DMS 273 (cell line): ENCODE measurements around the gene GALNT17.

Experiments used
- DNase-seq: peaks from one replicate; lab custom pipeline; 2025; ENCODE audit not compliant: unreplicated experiment; lab: John Stamatoyannopoulos, UW

GALNT17 gene

DNA sequence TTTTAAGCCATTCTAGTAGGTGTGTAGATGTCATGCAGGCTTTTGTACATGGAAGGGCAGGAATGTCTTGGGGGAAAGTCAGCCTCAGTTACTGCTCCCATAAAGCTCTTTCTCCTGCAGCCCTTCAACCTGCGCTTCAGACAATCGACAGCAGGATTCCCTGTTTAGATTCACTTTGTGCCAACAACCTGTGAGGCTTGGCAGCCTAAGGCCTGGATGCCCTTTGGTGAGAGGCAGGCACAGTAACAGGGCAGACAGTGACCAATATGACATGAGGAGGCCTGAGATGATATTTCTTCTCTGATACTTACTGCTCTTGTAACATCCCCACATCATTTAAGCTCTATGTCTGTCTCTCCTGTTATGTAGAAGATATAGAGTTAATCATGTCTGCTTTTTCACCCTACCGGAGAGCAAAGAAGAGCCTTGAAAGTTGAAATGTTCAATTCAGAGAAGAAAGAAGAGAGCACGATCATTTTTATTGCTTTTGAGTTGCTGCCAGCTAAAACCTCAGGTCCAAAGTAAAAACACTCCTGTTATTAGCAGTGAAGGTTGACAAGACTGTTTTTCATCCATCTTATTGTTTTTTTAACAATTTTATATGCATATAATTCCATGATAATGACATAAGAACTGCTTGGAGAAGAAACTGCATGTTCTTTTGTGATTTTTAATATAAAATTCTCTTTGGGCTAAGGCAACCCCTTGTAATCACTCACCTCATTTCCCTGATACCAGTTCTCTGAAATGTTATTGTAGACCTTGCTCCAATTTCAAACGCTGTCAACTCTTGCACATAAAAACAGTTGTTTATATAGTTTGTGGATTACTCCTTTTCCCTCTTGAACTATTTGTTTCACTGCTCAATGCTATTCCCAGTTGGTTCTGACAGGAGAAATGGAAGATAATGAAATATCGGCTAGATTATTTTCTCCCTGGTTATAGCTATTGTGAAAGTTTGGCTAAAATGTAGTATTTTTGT lies 140.9 kb downstream of the GALNT17 start:
- peak; percentile 37 for DNase-seq

DNA sequence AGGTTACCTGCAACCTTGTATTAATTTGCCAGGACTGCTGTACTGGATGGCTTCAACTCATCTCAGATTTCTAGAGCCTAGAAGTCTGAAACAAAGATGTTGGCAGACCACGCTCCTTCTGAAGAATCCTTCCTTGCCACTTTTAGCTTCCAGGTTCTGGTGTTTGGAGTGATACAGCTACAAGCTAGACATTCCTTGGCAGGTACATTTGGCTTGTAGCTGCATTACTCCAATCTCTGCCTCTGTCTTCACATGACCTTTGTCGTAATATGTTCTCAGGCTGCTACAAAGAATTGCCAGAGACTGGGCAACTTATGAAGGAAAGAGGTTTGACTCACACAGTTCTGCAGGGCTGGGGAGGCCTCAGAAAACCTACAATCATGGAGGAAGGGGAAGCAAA lies 146.3 kb downstream of the GALNT17 start:
- no peak for DNase-seq

DNA sequence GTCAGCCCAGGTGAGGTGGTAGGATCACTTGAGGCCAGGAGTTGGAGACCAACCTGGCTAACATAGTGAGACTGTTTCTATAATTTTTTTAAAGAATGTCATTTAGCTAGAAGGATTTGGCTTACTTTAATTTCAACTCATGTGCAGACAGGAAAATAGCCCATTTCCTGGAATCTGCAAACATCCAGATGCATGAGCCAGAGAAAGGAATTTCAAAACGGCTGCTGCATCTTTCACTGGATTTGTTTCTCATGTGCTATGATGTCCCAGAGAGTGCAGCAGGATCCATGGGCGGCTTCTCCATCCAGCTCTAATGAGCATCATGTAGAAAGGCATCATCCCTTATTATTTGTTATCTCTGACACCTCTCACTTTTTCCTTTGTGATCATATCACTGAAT lies 149.3 kb downstream of the GALNT17 start:
- no peak for DNase-seq

DNA sequence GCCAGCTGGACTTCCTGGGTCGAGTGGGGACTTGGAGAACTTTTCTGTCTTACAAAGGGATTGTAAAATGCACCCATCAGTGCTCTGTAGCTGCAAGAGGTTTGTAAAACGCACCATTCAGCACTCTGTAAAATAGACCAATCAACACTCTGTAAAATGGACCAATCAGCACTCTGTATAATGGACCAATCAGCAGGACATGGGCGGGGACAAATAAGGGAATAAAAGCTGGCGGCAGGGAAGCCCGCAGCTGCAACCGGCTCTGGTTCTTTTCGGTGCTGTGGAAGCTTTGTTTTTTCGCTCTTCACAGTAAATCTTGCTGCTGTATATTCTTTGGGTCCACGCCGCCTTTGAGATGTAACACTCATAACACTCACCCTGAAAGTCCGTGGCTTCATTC lies 151.9 kb downstream of the GALNT17 start:
- no peak for DNase-seq

DNA sequence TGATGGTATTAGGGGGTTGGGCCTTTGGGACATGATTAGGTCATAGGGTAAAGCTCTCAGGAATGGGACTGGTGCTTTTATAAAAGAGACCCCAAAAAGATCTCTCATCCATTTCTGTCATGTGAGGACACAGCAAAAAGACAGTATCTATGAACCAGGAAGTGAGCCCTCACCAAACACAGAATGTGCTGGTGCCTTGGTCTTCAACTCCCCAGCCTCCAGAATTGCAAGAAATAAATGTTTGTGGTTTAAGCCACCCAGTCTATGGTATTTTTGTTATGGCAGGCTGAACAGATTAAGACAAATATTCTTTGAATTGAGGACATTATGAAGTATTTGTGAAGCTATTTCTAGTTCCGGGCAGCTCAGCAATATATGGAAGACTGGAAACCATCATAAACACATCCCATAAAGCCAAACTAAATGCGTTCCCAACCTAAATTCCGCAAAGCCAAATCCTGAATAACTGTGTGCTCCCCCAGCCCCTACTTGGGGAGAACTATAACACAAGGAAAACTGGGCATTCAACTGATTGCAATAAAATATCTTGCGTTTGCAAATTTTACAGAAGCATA lies 153.7 kb downstream of the GALNT17 start:
- DNase-seq, result no peak

DNA sequence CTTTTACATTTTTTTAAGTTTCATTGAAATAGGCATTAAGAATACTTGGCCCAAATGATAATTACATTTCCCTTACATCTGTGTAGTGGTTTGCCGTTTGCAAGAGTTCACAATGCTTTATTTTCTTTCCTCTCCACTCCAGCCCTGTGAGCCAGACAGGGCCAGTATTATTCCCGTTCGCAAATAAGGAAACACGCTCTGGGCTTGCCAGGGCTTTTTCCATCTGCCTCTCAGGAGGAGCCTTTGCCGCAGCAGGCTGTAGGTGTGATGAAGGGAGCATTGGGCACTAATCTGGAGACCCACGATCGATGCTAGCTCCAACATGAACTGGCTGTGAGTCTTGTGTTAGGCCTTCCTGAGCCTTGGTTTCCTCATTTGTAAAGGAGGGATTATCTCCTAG lies 154.4 kb downstream of the GALNT17 start:
- no peak for DNase-seq

DNA sequence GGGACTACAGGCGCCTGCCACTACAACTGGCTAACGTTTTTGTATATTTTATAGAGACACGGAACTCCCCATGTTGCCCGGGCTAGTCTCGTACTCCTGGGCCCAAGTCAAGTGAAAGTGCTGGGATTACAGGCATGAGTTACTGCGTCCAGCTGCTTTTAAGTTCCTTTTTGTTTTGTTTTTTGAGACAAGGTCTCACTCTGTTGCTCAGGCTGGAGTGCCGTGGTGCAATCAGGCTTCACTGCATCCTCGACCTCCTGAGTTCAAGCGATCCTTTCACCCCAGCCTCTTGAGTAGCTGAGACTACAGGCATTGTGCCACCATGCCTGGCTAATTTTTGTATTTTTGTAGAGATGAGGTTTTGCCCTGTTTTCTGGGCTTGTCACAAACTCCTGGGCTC lies 155.0 kb downstream of the GALNT17 start:
- DNase-seq, result no peak

DNA sequence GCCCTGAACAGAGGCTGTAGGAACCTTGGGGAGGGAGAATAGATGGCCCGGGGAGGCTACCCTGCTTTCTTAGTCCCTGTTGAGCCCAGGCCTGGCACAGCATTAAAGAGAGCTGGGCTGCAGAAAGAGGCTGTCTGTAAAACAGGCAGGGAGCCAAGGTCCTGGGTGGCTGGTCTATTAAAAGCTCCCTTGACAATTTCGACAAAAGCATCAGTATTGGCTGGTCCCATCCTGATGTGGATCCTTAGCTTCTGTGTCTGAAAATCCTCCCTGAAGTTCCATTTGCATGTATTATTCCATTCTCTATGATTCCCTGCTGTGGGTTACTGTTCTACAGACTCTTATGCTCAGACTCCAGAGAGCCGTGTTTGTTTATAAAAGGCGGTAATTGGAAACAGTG lies 158.5 kb downstream of the GALNT17 start:
- DNase-seq, result peak; percentile 52

DNA sequence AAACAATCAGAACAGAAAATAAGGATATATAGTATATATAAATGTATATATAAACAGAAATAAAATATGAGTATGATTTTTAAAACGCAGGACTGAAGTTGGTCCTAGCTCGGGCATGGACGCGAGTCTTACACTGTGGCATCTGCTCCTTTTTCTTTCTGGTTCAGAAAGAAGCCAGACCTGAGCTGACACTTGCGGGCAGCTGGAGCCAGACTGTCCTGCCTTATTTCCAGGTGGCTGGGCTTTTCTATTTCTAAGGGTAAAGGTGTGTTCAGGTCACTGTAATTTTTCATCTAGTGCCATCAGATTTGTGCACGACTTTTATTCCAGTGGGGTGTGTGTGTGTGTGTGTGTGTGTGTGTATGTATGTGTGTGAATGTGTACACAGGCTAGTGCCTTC lies 166.4 kb downstream of the GALNT17 start:
- DNase-seq, result no peak

DNA sequence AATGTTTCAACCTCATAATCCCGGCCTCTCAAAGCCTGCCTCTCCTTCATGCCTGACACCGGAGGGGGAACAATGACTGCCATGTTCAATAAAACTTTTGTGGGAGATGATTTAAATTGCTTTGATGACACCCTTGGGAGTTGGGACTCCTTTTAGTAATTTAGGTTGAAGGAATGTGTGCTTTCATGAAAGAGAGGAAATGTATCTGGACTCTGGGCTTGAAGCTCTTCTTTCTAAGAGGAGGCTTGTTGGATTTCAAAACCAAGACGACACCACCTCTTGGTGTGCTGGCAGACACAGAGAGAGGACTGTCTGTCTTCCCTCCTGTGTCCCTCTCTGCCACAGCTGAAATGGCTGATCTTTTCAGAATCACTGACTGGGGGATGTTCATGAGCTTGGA lies 168.1 kb downstream of the GALNT17 start:
- DNase-seq, result no peak

DNA sequence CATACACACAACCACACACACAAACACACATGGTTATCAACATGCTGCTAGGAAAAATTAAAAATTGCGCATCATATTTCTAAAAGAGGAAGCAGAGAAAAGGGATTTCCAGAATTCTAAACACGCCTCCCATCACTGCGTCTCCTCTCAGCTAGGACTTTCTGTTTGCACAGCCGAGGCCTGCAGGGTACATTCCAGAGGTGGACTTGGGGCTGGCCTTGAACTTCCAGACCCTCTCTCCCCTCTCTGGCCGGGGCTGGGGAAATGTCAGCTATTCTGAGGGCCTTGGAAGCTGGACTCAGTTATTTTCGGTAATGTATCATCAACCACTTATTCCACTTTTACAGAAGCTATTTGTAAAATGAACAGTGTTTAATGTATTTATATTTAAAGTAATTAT lies 168.7 kb downstream of the GALNT17 start:
- DNase-seq, result no peak

DNA sequence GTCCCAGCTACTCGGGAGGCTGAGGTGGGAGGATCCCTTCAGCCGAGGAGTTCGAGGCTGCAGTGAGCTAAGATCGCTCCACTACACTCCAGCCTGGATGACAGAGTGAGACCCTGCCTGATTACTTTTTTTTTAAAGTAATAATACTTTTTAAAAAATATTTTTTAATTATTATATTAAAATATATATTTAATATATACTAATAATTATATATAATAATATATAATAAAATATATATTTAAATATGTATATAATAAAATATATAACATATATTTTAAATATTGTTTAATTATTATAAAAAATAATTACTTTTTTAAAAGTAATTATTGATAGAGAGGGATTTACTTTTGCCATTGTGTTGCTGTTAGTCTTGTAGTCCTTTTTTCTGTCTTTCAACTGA lies 169.2 kb downstream of the GALNT17 start:
- no peak for DNase-seq

DNA sequence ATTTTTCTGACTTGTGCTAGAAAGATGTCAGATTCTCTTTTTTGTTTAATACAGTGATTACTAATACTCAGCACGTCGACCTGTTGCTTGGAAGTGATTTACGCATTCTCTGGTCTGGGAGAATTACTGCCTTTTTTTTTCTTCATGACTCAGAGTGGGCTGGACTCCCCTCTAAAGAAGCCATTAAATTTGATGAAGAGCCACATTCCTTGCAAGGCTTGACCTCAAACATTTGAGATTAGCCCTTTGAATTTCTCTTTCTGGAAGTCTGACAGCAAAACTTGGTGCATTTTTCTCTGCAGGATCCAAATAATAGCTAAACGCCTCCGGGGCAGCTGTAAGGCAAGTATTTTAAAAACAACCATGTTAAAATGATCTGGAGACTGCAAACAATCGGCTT lies 171.6 kb downstream of the GALNT17 start:
- no peak for DNase-seq

DNA sequence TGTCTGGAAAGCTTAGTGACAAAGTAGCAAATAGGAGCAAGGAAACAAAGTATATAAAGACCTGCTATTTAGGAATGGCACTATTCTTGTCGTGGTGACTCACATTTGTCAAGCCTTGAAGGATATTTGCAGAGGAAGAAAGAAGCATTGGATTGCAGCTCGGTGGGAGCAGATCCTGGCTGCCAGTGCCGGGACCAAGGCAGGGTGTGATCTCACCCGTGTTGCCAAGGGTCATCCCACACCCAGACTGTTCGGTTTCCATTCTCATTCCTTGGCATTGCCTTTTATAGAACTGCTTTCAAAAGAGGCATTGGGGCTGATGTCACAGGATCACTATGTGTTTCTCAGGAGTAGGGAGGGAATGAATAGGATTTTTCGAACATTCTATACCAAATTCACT lies 176.2 kb downstream of the GALNT17 start:
- peak; percentile 23 for DNase-seq

DNA sequence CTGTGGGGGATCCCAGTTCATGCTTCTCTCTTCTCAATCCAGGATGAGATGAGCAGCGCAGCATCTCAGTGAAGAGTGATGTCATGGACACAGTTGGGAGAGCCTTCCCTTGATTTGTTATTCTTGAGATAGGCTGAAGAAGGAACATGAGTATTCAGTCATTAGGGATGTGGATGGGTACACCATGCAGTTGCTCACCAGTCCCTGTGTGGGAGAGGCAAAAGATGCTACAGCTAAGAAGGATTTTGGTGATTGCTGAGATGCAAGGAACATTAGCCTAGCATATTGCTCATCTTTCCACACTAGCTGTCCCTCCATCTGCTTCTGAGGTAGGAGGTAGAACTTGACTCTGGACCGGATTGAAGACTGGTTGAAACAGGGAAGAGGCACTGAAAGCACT lies 179.6 kb downstream of the GALNT17 start:
- DNase-seq, result no peak

DNA sequence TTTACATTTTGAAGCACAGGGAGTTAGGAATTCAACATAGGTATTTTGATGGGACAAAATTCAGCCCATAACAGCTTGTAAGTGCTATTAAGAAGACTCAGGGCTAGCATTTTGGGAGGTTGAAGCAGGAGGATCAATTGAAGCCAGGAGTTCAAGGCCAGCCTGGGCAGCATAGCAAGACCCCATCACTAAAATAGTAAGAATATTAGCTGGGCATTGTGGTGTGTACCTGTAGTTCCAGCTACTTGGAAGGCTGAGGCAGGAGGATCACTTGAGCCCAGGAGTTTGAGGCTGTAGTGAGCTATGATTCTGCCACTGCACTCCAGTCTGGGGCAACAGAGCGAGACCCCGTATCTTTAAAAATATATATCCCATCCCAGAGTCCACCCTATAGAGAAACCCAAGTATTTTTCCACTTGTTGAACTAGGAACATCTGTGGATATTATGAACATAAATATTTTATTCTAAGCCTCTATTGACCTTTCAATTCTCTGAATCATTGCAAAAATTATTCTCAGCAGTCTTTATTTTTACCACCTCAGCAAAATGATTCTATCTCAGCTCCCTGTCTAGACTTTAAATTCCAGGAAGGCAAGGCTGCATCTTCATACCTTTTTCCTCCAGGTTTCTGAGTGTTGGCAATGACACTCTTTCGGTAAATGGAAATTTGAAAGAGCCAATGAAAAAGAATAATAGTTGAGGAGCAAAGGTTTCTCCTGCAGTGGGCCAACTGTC lies 181.0 kb downstream of the GALNT17 start:
- DNase-seq, result no peak

DNA sequence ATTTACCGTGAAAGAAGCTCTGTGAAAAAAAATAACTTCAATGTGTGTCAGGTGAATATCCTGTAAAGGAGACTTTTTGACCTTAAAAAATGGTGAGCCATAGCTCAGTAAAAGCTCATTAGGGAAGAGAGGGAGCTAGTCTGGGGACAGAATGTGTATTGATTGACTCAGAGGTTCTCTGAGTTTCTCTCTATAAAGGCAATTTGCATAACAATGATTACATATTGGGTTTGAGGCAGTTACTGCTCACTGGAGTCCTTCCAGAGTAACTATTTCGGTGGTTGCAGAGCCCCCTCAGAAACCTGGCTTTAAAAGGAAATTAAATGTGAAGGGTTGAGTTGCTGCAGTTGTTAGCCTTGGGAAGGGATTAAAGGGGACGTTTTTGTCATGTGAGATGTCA lies 181.6 kb downstream of the GALNT17 start:
- DNase-seq, result no peak

DNA sequence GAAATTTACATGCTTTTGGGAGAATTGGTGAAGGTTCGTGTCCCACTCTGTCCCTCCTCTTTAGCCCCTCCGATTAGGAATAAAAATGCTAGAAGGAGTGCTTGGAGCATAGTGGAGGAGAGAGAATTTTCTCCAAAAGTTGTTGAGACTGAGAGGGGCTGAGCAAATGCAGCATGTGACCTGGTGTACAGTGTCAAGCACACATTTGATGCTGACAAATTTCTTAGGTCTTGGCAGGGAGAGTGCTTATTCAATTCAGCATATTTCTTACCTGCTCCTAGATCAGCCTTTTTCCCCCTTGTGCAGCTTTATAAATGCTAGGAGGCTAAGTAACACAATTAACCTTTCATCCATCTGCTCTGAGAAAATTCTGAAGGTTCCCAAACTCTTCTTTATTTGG lies 189.0 kb downstream of the GALNT17 start:
- no peak for DNase-seq

DNA sequence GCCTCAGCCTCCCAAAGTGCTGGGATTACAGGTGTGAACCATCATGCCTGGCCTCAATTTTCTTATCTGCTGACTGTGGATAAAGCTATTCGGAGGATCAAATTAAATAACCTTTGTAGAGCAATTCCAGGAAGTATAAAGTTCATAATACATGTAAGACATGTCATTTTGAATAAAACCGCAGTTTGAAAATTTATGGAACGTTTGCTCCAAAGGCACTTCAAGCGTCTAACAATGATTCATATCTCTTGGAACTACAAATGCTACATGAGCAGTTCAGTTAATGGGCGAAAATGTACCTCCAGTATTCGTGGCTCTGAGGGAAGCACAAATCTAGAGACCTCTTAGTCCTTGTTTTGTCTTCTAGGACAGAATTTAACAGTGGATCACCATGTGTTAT lies 190.3 kb downstream of the GALNT17 start:
- DNase-seq, result no peak

DNA sequence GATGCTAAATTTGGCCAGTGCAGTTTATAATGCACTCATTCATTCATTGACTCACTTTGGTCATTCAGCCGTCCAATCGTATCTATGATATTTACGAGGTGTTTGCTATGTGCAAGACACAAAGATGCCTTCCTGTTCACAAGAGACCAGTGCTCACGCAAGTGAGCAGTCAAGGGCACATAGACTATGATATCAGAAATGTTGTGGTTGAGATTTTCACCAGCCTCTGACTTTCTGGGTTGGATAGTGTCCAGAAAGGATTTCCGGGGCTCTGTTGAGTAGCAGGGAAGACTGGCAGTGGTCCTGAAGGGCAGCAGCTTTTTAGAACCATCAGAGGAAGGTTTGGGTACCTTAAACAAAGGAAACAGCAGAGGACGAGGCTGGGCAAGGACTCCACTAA lies 191.8 kb downstream of the GALNT17 start:
- no peak for DNase-seq

DNA sequence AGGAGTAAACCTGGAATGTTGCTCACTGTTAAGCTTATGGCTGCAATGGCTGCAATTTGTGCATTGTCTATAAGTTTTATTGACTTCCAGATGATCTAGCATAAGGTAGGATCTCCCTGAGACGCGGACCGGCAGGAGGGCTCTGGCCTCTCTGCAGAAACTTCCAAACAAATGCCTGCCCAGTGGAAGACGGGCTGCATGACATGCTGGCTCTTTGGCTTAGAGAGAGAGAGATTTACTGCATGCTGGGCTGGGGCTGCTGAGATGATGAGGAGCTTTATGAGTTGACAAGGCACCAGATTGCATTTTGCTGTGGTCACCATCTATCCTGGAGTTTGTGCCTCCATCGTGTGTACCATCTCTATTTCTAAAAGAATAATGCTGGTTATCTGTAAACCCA lies 193.2 kb downstream of the GALNT17 start:
- DNase-seq, result peak; percentile 18

DNA sequence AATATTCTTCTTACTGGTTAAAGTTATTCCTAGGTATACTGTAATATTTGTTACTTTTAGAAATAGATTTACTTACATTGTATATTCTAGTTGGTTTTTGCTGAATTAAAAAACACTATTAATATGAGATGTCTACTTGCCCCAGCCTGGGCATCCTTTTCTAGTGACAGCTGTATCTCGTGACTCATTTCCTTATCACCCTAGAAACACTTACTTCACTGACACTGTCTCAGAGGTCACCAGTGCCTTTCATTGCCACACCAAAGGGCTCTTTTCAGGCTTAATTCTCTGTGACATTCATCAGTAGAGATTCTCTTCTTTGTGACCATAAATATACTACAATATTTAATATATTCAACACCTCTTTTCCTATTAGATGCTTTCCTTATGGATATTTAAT lies 194.7 kb downstream of the GALNT17 start:
- no peak for DNase-seq
